Lower lobe of right lung (tissue), 2 donors: Measurements from ENCODE around the gene ZFAND3. TPM values are rescaled to one million over a fixed set of nuclear protein-coding genes. Genes with fewer than 3 reads are reported as not detected.

Source experiments
- ATAC-seq, 2 donors: fragments of 200-7000 bp; cut with Tn5 transposase; one replicate each; pipeline ENCODE4 v1.9.1; 2020 to 2022; ENCODE audit warnings: mild to moderate bottlenecking in 2 of 2, moderate library complexity in 2 of 2
- DNase-seq: peaks from one replicate; pipeline ENCODE4 v3.0.0-alpha.2; 2020
- H3K27ac ChIP-seq: fragments of 200-600 bp; one replicate; pipeline ENCODE4 v1.8.0; 2022
- H3K27me3 ChIP-seq: fragments of 200-600 bp; one replicate; pipeline ENCODE4 v1.8.0; 2022; ENCODE audit warnings: low read depth
- H3K36me3 ChIP-seq: fragments of 200-600 bp; one replicate; pipeline ENCODE4 v1.8.0; 2022; ENCODE audit warnings: mild to moderate bottlenecking
- H3K4me1 ChIP-seq: fragments of 200-600 bp; one replicate; pipeline ENCODE4 v1.8.0; 2022
- H3K4me3 ChIP-seq: fragments of 200-600 bp; one replicate; pipeline ENCODE4 v1.8.0; 2022; ENCODE audit warnings: mild to moderate bottlenecking
- H3K9me3 ChIP-seq: fragments of 200-600 bp; one replicate; pipeline ENCODE4 v1.8.0; 2022
- intact Hi-C: fragments of 100-400 bp; cut with DNase I; formaldehyde crosslinking; loops from one replicate; pipeline ENCODE4 v1.11.0; 2022
- total RNA-seq: library from RNA; stranded (reverse); fragmentation: NEBNext Ultra II Directional; extraction: Animal tissue kit (Norgen Biotek cat#: 25700); gene quantifications from one replicate; pipeline ENCODE4 v1.2.1, GENCODE V29; 2021
- TF ChIP-seq, protein P1 (sequence below): fragments of 200-600 bp; IDR thresholded peaks from one replicate; pipeline ENCODE4 v1.8.0; 2022; ENCODE audit warnings: antibody characterized with exemption, mild to moderate bottlenecking
- donor health status: DM: no; HTN: yes; CAD: no; lungs with severe emphysema.

The ZFAND3 gene
- total RNA-seq, 1 donor from 2014 or later = 83.3 TPM

DNA sequence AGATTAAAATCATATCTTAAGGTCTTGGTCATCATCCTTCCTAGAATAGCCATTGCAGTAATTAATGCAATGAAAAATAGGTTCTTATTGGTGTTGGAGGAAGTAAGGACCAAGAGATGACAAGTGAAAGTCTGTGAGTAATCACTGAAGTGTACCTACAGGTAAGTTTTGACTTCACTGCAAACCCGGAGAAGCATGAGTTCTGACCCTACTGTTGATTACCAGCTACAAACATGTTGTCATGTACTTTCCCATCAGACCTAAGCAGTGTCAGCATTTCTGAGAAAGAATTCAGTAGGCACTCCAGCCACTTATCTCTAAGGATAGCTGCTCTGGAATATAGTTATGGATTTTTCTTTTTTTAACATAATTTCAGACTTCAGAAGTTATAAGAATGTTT is 280.9 kb downstream of the ZFAND3 start:
- Histone ChIP-seq H3K4me3 (no peak overlapping the region), H3K27me3 (no peaks in the 10 kb centered on the region), H3K36me3 (peaks cover 3% of the 10 kb centered on the region), H3K27ac (no peak overlapping the region), H3K4me1 (no peaks in the 10 kb centered on the region), H3K9me3 (no peaks in the 10 kb centered on the region)
- no peak for ATAC-seq
- intact Hi-C loops = no loop called here
- TF ChIP-seq, protein P1, sequence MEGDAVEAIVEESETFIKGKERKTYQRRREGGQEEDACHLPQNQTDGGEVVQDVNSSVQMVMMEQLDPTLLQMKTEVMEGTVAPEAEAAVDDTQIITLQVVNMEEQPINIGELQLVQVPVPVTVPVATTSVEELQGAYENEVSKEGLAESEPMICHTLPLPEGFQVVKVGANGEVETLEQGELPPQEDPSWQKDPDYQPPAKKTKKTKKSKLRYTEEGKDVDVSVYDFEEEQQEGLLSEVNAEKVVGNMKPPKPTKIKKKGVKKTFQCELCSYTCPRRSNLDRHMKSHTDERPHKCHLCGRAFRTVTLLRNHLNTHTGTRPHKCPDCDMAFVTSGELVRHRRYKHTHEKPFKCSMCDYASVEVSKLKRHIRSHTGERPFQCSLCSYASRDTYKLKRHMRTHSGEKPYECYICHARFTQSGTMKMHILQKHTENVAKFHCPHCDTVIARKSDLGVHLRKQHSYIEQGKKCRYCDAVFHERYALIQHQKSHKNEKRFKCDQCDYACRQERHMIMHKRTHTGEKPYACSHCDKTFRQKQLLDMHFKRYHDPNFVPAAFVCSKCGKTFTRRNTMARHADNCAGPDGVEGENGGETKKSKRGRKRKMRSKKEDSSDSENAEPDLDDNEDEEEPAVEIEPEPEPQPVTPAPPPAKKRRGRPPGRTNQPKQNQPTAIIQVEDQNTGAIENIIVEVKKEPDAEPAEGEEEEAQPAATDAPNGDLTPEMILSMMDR = no peak
- DNase-seq = no peak

DNA sequence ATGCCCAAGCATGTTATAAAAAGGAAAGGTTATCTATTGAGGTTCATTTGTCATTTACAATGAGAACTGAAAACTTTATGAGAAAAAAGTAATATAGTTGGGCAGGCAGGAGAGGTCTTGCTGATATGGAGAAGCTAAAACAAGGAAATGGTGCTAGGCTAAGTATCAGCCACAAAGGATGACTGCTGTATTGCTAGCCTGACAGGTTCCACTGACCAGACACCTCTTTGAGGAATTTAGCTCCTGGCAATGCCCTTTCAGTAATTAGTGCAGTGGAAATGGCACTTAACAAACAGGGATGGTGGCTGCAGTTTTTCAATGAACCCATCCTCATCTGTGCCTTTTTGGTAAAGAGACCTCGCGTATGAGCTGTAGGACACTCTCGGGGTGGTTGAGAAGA is 284.4 kb downstream of the ZFAND3 start:
- Histone ChIP-seq H3K9me3 (no peaks in the 10 kb centered on the region), H3K4me1 (no peaks in the 10 kb centered on the region), H3K4me3 (no peak overlapping the region), H3K27me3 (no peaks in the 10 kb centered on the region), H3K36me3 (peaks cover 3% of the 10 kb centered on the region), H3K27ac (no peak overlapping the region)
- TF ChIP-seq, protein P1 = no peak
- DNase-seq = no peak
- no peak for ATAC-seq
- intact Hi-C loops = no loop called here

- H3K27me3 ChIP-seq = no peaks in the 10 kb centered on the region
- H3K4me1 ChIP-seq = no peaks in the 10 kb centered on the region
- no peak for DNase-seq
- H3K36me3 ChIP-seq = peaks cover 3% of the 10 kb centered on the region
- intact Hi-C loops = no loop called here
- ATAC-seq = no peak
- no peak overlapping the region for H3K27ac ChIP-seq
- TF ChIP-seq, protein P1 = no peak
- no peaks in the 10 kb centered on the region for H3K9me3 ChIP-seq
- H3K4me3 ChIP-seq = no peak overlapping the region
Measured at GRCh38 chr6:38105066-38105465, 285.5 kb downstream of the ZFAND3 start.

DNA sequence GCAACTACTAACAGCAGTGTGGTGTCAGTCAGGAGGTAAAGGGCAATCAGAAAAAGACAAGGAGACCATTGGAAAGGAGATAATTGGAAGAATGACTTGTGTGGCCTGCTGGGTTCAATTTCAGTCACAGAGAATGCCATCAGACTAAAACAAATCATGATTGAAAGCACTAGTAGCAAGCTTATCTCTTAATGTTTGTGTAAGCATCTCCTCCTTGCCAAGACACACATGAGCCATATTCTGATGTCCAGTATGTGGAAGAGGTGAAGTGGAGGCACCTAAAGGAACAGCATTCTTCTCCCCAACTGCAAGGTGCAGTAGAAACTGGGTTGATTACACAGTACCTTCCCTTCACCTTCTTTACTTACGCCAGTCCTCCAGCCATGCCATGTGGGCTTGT is 287.5 kb downstream of the ZFAND3 start:
- ATAC-seq (peak in 1 of 2 donors; percentile 33), DNase-seq (no peak)
- H3K4me3 ChIP-seq = no peak overlapping the region
- no peaks in the 10 kb centered on the region for H3K27me3 ChIP-seq
- H3K36me3 ChIP-seq = peaks cover 3% of the 10 kb centered on the region
- no peak overlapping the region for H3K27ac ChIP-seq
- H3K4me1 ChIP-seq = peaks cover 4% of the 10 kb centered on the region
- intact Hi-C loops = no loop called here
- H3K9me3 ChIP-seq = no peaks in the 10 kb centered on the region
- TF ChIP-seq, protein P1 = no peak

GRCh38 chr6:38110481-38110971 is 291.0 kb downstream of the ZFAND3 start:
- Histone ChIP-seq H3K27me3 (no peaks in the 10 kb centered on the region), H3K36me3 (no peaks in the 10 kb centered on the region), H3K27ac (no peak overlapping the region), H3K4me3 (no peak overlapping the region), H3K9me3 (no peaks in the 10 kb centered on the region), H3K4me1 (peaks cover 4% of the 10 kb centered on the region)
- DNase-seq (no peak), ATAC-seq (peak in 1 of 2 donors; percentile 45)
- intact Hi-C loops = no loop called here
- TF ChIP-seq, protein P1 = no peak

DNA sequence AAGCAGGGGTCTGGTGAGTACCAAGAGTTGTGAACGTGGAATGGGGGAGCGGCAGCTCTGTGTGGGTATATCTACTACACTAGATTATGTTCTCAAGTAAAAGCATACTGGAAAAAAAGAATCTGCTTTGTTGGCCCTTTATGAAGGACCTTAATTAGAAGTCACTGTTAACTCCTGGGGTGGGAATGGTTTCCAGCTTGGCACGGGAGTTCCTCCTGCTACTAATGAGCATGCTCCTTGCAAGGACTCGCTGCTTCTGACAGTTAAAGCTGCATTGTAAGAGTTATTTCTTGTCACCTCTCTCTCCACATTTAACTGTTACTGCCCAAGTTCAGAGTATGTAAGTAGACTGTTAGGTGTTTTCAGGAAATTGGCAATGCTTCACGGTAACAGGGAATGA is 292.7 kb downstream of the ZFAND3 start:
- H3K4me3 ChIP-seq = no peak overlapping the region
- H3K27ac ChIP-seq = no peak overlapping the region
- H3K4me1 ChIP-seq = peaks cover 4% of the 10 kb centered on the region
- intact Hi-C loops = no loop called here
- TF ChIP-seq, protein P1 = no peak
- no peak for DNase-seq
- H3K36me3 ChIP-seq = peaks cover 12% of the 10 kb centered on the region
- no peaks in the 10 kb centered on the region for H3K9me3 ChIP-seq
- ATAC-seq = no peak
- no peaks in the 10 kb centered on the region for H3K27me3 ChIP-seq
